ENCODE data around the gene RAB40B. TPM values are rescaled to one million over a fixed set of nuclear protein-coding genes. Genes with fewer than 3 reads are reported as not detected.

Gene RAB40B
- total and polyA plus RNA-seq, 12 donors: 4.1 to 33.3 (median 14.0) TPM

- TF ChIP-seq CTCF (IDR thresholded peaks at IDR 0.05) (no peak), POLR2A (IDR thresholded peaks at IDR 0.05) (no peak)
- intact Hi-C loops (cut with DNase I): no loop called here
- no peak for DNase-seq
- H3K27me3 ChIP-seq: no peaks in the 10 kb centered on the region
- peaks cover 0 to 6% of the 10 kb centered on the region in 2 donors for H3K4me1 ChIP-seq (replicated peaks in 1 of 2)
- no peaks in the 10 kb centered on the region for H3K9me3 ChIP-seq (replicated peaks in 1 of 3)
- H3K27ac ChIP-seq: peak overlapping the region in 1 of 5 donors; percentile 17
- peaks cover 0 to 23% of the 10 kb centered on the region in 2 donors for H3K36me3 ChIP-seq (replicated peaks in 1 of 2)
- H3K4me3 ChIP-seq: no peak overlapping the region
- 75 to 79% (median 77%) methylated on average over 21 of the region's 21 CpGs for WGBS, 4 donors
Measured at GRCh38 chr17:82611140-82612058, 87.1 kb downstream of the RAB40B start.

- peaks cover 0 to 6% of the 10 kb centered on the region in 2 donors for H3K4me1 ChIP-seq (replicated peaks in 1 of 2)
- H3K36me3 ChIP-seq (replicated peaks in 1 of 2): peaks cover 0 to 7% of the 10 kb centered on the region in 2 donors
- H3K27me3 ChIP-seq: no peaks in the 10 kb centered on the region
- DNase-seq: no peak
- no peak overlapping the region for H3K4me3 ChIP-seq
- no peak for TF ChIP-seq POLR2A (IDR thresholded peaks at IDR 0.05)
- no peak for TF ChIP-seq CTCF (IDR thresholded peaks at IDR 0.05)
- intact Hi-C loops (cut with DNase I): no loop called here
- no peak overlapping the region for H3K27ac ChIP-seq
- no peaks in the 10 kb centered on the region for H3K9me3 ChIP-seq (replicated peaks in 1 of 3)
- WGBS, 4 donors: 93 to 96% (median 95%) methylated on average over 4 of the region's 4 CpGs
Measured at GRCh38 chr17:82609655-82610054, 88.8 kb downstream of the RAB40B start.

- WGBS, 4 donors: 71 to 86% (median 72%) methylated on average over 5 of the region's 5 CpGs
Measured at GRCh38 chr17:82608816-82609215, 89.7 kb downstream of the RAB40B start.

More at GRCh38 chr17:82608816-82609215, 89.7 kb downstream of the RAB40B start:
- no peaks in the 10 kb centered on the region for H3K27me3 ChIP-seq
- peaks cover 0 to 8% of the 10 kb centered on the region in 2 donors for H3K4me1 ChIP-seq (replicated peaks in 1 of 2)
- no peak for DNase-seq
- H3K4me3 ChIP-seq: no peak overlapping the region
- H3K36me3 ChIP-seq (replicated peaks in 1 of 2): peaks cover 0 to 8% of the 10 kb centered on the region in 2 donors
- no peaks in the 10 kb centered on the region for H3K9me3 ChIP-seq (replicated peaks in 1 of 3)
- TF ChIP-seq POLR2A (IDR thresholded peaks at IDR 0.05): no peak
- no peak for TF ChIP-seq CTCF (IDR thresholded peaks at IDR 0.05)
- no peak overlapping the region for H3K27ac ChIP-seq
- intact Hi-C loops (cut with DNase I): no loop called here
